IMR-90 (cell line): ENCODE measurements around the gene ACOXL. TPM values are rescaled to one million over a fixed set of nuclear protein-coding genes. Genes with fewer than 3 reads are reported as not detected.

Experiments
- ATAC-seq: fragments of 200-7000 bp; cut with Tn5 transposase; 2 replicates; pipeline ENCODE4 v1.9.1; 2020; ENCODE audit warnings: low read depth, mild to moderate bottlenecking, moderate library complexity
- BruUV-seq: library from RNA; stranded (reverse); fragments of 400-500 nt; replicated peaks from 2 replicates; lab custom pipeline; 2021; lab: Mats Ljungman, UMichigan
- CTCF ChIA-PET: fragments of 300-600 bp; formaldehyde crosslinking; extraction: SDS; loops from one replicate; lab custom pipeline; 2021; ENCODE audit warnings: antibody characterized with exemption; lab: Yijun Ruan, JAX
- POLR2A ChIA-PET: fragments of 300-600 bp; sonication (Branson Sonifier 250); formaldehyde crosslinking; loops from one replicate; lab custom pipeline; 2022; ENCODE audit warnings: antibody characterized with exemption; ENCODE audit not compliant: unreplicated experiment; lab: Charles Lee
- DNase-seq: peaks from one replicate; pipeline ENCODE4 v3.0.0; 2013
- H2AFZ ChIP-seq: replicated peaks from 2 replicates; pipeline ENCODE3; 2013; ENCODE audit warnings: low read length, mild to moderate bottlenecking; ENCODE audit not compliant: poor library complexity
- H2AK5ac ChIP-seq: 2 replicates; pipeline ENCODE4 v1.6.1; 2013; ENCODE audit warnings: low read depth, low read length, inconsistent platforms
- H2AK9ac ChIP-seq: replicated peaks from 2 replicates; pipeline ENCODE3; 2013; ENCODE audit warnings: mild to moderate bottlenecking, low read depth, low read length, moderate library complexity; ENCODE audit not compliant: poor library complexity
- H2BK120ac ChIP-seq: 2 replicates; pipeline ENCODE4 v1.6.1; 2013; ENCODE audit warnings: low read depth, low read length, inconsistent platforms
- H2BK15ac ChIP-seq: 3 replicates; pipeline ENCODE4 v1.6.1; 2013; ENCODE audit warnings: low read depth, low read length, inconsistent platforms
- H2BK20ac ChIP-seq: 2 replicates; pipeline ENCODE4 v1.6.1; 2013; ENCODE audit warnings: low read depth, mild to moderate bottlenecking, inconsistent platforms, low read length, moderate library complexity
- H2BK5ac ChIP-seq: 2 replicates; pipeline ENCODE4 v1.6.1; 2013; ENCODE audit warnings: mild to moderate bottlenecking, low read depth, low read length, inconsistent platforms; ENCODE audit not compliant: poor library complexity, severe bottlenecking
- H3K14ac ChIP-seq: replicated peaks from 2 replicates; pipeline ENCODE4 v1.6.1; 2013; ENCODE audit warnings: low read depth, low read length, inconsistent platforms
- H3K18ac ChIP-seq: 2 replicates; pipeline ENCODE4 v1.6.1; 2013; ENCODE audit warnings: low read depth, low read length, control low read depth
- H3K23ac ChIP-seq: 2 replicates; pipeline ENCODE4 v1.6.1; 2013; ENCODE audit warnings: low read depth, low read length, inconsistent platforms
- H3K27ac ChIP-seq: 2 replicates; pipeline ENCODE4 v1.5.1; 2013; ENCODE audit warnings: mild to moderate bottlenecking, control low read depth, low read length; ENCODE audit not compliant: insufficient read depth
- H3K27me3 ChIP-seq: 2 replicates; pipeline ENCODE4 v1.6.1; 2013; ENCODE audit warnings: low read length; ENCODE audit not compliant: control insufficient read depth, insufficient read depth
- H3K36me3 ChIP-seq: 2 replicates; pipeline ENCODE4 v1.6.1; 2013; ENCODE audit warnings: low read length, mixed read lengths; ENCODE audit not compliant: control insufficient read depth, insufficient read depth
- H3K4ac ChIP-seq: 2 replicates; pipeline ENCODE4 v1.6.1; 2013; ENCODE audit warnings: low read depth, low read length, inconsistent platforms
- H3K4me1 ChIP-seq: 2 replicates; pipeline ENCODE4 v1.6.1; 2013; ENCODE audit warnings: low read length, mixed read lengths; ENCODE audit not compliant: control insufficient read depth, insufficient read depth
- H3K4me2 ChIP-seq: 2 replicates; pipeline ENCODE4 v1.6.1; 2013; ENCODE audit warnings: low read depth, mild to moderate bottlenecking, control low read depth, low read length, moderate library complexity
- H3K4me3 ChIP-seq: 2 replicates; pipeline ENCODE4 v1.5.1; 2013; ENCODE audit warnings: low read depth, mild to moderate bottlenecking, control low read depth, low read length, moderate library complexity; ENCODE audit not compliant: insufficient read depth
- H3K56ac ChIP-seq: 2 replicates; pipeline ENCODE4 v1.6.1; 2013; ENCODE audit warnings: low read length, inconsistent platforms; ENCODE audit not compliant: insufficient read depth; ENCODE audit errors: extremely low read depth
- H3K79me1 ChIP-seq, 2 experiments: 2 replicates each; pipeline ENCODE4 v1.6.1; 2013; ENCODE audit warnings: low read length in 2 of 2, inconsistent platforms in 1 of 2, low read depth in 1 of 2
- H3K9ac ChIP-seq: 2 replicates; pipeline ENCODE4 v1.6.1; 2013; ENCODE audit warnings: low read depth, low read length, control low read depth
- H3K9me1 ChIP-seq: 2 replicates; pipeline ENCODE4 v1.6.1; 2013; ENCODE audit warnings: low read length, inconsistent platforms; ENCODE audit not compliant: insufficient read depth
- H3K9me3 ChIP-seq: 2 replicates; pipeline ENCODE4 v1.6.1; 2013; ENCODE audit warnings: low read length; ENCODE audit not compliant: control insufficient read depth, insufficient read depth
- H4K20me1 ChIP-seq: 2 replicates; pipeline ENCODE4 v1.6.1; 2013; ENCODE audit warnings: low read length, inconsistent platforms; ENCODE audit not compliant: insufficient read depth
- H4K5ac ChIP-seq: 2 replicates; pipeline ENCODE4 v1.6.1; 2013; ENCODE audit warnings: mild to moderate bottlenecking, low read depth, low read length, control low read depth
- H4K8ac ChIP-seq, 2 experiments: 2 replicates each; pipeline ENCODE4 v1.6.1; 2013; ENCODE audit warnings: low read depth in 2 of 2, low read length in 2 of 2, control low read depth in 1 of 2, inconsistent platforms in 1 of 2
- H4K91ac ChIP-seq: 2 replicates; pipeline ENCODE4 v1.6.1; 2013; ENCODE audit warnings: low read depth, low read length, inconsistent platforms; ENCODE audit not compliant: insufficient read depth
- CEBPB ChIP-seq: IDR thresholded peaks from 2 replicates; pipeline ENCODE4 v1.6.1; 2012; ENCODE audit warnings: low read depth, low read length, improper control_type of control experiment
- CHD1 ChIP-seq: IDR thresholded peaks from 2 replicates; pipeline ENCODE4 v1.6.1; 2012; ENCODE audit warnings: low read depth, low read length, improper control_type of control experiment
- ELK1 ChIP-seq: fragments of 150-350 bp; IDR thresholded peaks from 2 replicates; pipeline ENCODE4 v1.6.1; 2016; ENCODE audit warnings: low read depth, mild to moderate bottlenecking, low read length, moderate library complexity, borderline replicate concordance
- FOS ChIP-seq: fragments of 150-350 bp; IDR thresholded peaks from 2 replicates; pipeline ENCODE4 v1.6.1; 2016; ENCODE audit warnings: low read depth, low read length
- MAZ ChIP-seq: IDR thresholded peaks from 2 replicates; pipeline ENCODE4 v1.6.1; 2012; ENCODE audit warnings: low read depth, mild to moderate bottlenecking, low read length, improper control_type of control experiment, moderate library complexity, borderline replicate concordance
- MXI1 ChIP-seq: IDR thresholded peaks from 2 replicates; pipeline ENCODE4 v1.6.1; 2012; ENCODE audit warnings: low read depth, mild to moderate bottlenecking, low read length, moderate library complexity, borderline replicate concordance
- RCOR1 ChIP-seq: IDR thresholded peaks from 2 replicates; pipeline ENCODE4 v1.6.1; 2012; ENCODE audit warnings: mild to moderate bottlenecking, low read length, improper control_type of control experiment; ENCODE audit not compliant: insufficient replicate concordance
- RFX5 ChIP-seq: IDR thresholded peaks from 2 replicates; pipeline ENCODE4 v1.8.0; 2012; ENCODE audit warnings: low read depth, mild to moderate bottlenecking, low read length, moderate library complexity
- WGBS, 2 experiments: methylation state at CpG; one replicate each; pipeline versions ENCODE4 v1.1.5 to v1.1.7; 2013; ENCODE audit warnings: missing lambda C conversion rate in 2 of 2; ENCODE audit not compliant: insufficient read length in 1 of 2; ENCODE audit errors: extremely low coverage in 2 of 2; 5-methylcytosine and 5-hydroxymethylcytosine counted together
- dilution Hi-C: fragments of 300-500 bp; cut with HindIII; formaldehyde crosslinking; loops from one replicate; pipeline ENCODE4 v1.14.3; 2018; ENCODE audit warnings: low sequenced_read_pairs; ENCODE audit not compliant: unreplicated experiment
- in situ Hi-C: fragments of 300-500 bp; cut with MboI; formaldehyde crosslinking; loops from 3 replicates; pipeline ENCODE4 v1.14.3; 2019; ENCODE audit warnings: low sequenced_read_pairs, inconsistent platforms, mixed read lengths
- intact Hi-C: fragments of 100-400 bp; cut with micrococcal nuclease; formaldehyde crosslinking; loops from 2 replicates; pipeline ENCODE4 v1.10.0; 2022
- polyA plus RNA-seq, 3 experiments: library from polyadenylated mRNA; depleted of rRNA; stranded (reverse); fragments of >200 nt; gene quantifications; 2 replicates each; pipeline ENCODE4 v1.2.3, GENCODE V29; 2012; ENCODE audit warnings: low replicate concordance in 1 of 3
- total RNA-seq: library from RNA; depleted of rRNA; stranded (reverse); fragments of >200 nt; gene quantifications from 2 replicates; pipeline ENCODE4 v1.2.3, GENCODE V29; 2012

The ACOXL gene
- total and polyA plus RNA-seq, 2 of the 4 experiments (the other 2 are of a cell fraction): not detected

- Histone ChIP-seq H3K9ac (no peak overlapping the region), H3K4ac (no peak overlapping the region), H3K9me3 (no peaks in the 10 kb centered on the region), H3K79me1 (no peaks in the 10 kb centered on the region), H4K8ac (no peak overlapping the region), H2BK15ac (no peak overlapping the region), H3K27me3 (peaks cover 18% of the 10 kb centered on the region), H4K20me1 (no peaks in the 10 kb centered on the region), H4K91ac (no peak overlapping the region), H3K56ac (no peak overlapping the region; the same call in 1 of the 2 replicates), H2BK5ac (no peak overlapping the region), H3K23ac (no peak overlapping the region), H2AK5ac (no peak overlapping the region), H3K36me3 (no peaks in the 10 kb centered on the region), H3K9me1 (0 out of 2 replicates have a peak, but pooled peaks cover 3% of the 10 kb centered on the region), H2BK120ac (no peak overlapping the region), H3K27ac (no peak overlapping the region), H3K4me1 (no peaks in the 10 kb centered on the region), H3K4me2 (no peak overlapping the region), H2AK9ac (no peak overlapping the region), H3K14ac (no peak overlapping the region), H4K5ac (no peak overlapping the region), H2AFZ (no peak overlapping the region), H3K18ac (no peak overlapping the region), H2BK20ac (no peak overlapping the region), H3K4me3 (no peak overlapping the region)
- dilution Hi-C loops: no loop called here
- in situ Hi-C loops: no loop called here
- CTCF ChIA-PET: interaction anchor here (0.6 kb wide), 1 partner anchor 22 kb away, joined by 6 read pairs; no protein-coding TSS in a partner anchor
- ATAC-seq (no peak), DNase-seq (no peak)
- BruUV-seq: no TSS peak
- intact Hi-C loops: no loop called here
- WGBS, 2 experiments: no CpG with 5 or more reads among the region's 7 CpGs
- POLR2A ChIA-PET: no interaction called here
- TF ChIP-seq CEBPB (no peak), ELK1 (no peak), MXI1 (no peak), CHD1 (no peak), RCOR1 (no peak), MAZ (no peak), FOS (no peak), RFX5 (no peak)
These were observed 101.9 kb downstream of the ACOXL start for GRCh38 chr2:110834134-110834827.
